Measurements from ENCODE around the gene ENPP4. TPM values are rescaled to one million over a fixed set of nuclear protein-coding genes. Genes with fewer than 3 reads are reported as not detected.
"Not testable (repeated sequence)": the region's sequence is repeated elsewhere in the genome, so short reads cannot be mapped to it uniquely, and the experiment has no call there.

Gene ENPP4
- total RNA-seq, 1 experiment from 2014 or later, result 8.6 TPM

DNA sequence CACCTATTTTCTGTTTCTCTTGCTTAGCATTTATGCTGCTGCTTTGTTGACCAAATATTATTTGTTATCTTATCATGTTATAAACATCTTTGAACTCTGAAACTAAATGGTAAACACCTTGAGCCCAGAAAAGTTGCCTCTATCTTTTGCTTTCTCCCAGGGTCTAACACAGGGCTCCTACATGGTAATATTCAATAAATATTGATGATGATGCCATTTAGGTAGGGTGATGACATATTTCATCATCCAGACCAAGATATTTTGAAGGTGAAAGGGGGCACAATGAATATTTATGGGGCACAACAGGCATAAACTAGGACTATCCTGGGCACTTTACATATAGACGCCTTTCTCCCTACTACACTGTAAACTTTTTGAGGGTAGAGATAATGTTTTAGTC, 11.6 kb upstream of the ENPP4 start:
- Histone ChIP-seq H3K27me3 (ENCODE audit: low read length) (no peaks in the 10 kb centered on the region), H3K9me2 (replicated peaks; ENCODE audit: insufficient read depth, low read length) (no peaks in the 10 kb centered on the region), H3K27ac (ENCODE audit: low read length) (no peak overlapping the region), H2AFZ (ENCODE audit: low read length) (no peak overlapping the region), H4K20me1 (ENCODE audit: insufficient read depth, low read depth, low read length) (no peaks in the 10 kb centered on the region; the same call in 1 of the 2 replicates), H3K4me3 (ENCODE audit: low read length) (no peak overlapping the region), H3K36me3 (ENCODE audit: insufficient read depth, low read length) (no peaks in the 10 kb centered on the region), H3K9me3 (ENCODE audit: low read length) (no peaks in the 10 kb centered on the region), H3K4me2 (ENCODE audit: low read depth, low read length, poor library complexity, severe bottlenecking) (no peak overlapping the region), H3K79me2 (ENCODE audit: low read length) (no peaks in the 10 kb centered on the region), H3K9ac (ENCODE audit: low read length) (no peak overlapping the region), H3K4me1 (ENCODE audit: low read length) (peaks cover 9% of the 10 kb centered on the region)
- no peak for DNase-seq

DNA sequence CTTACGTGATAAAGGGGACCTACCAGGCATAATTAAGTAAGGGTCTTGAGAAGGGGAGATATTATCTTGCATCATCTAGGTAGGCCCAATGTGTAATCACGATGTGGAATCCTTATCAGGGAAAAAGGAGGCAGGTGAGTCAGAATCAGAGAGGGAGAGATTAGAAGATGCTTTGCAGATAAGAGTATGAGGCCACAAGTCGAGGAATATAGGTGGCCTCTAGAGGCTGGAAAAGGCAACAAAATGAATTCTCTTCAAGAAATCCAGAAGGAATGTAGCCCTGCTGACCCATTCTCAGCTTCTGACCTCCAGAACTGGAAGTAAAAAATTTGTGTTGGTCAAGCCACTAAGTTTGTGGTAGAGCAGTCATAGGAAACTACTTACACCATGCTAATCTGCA, 11.0 kb upstream of the ENPP4 start:
- no peak overlapping the region for H3K4me3 ChIP-seq (ENCODE audit: low read length)
- H3K9ac ChIP-seq (ENCODE audit: low read length), result no peak overlapping the region
- H3K27ac ChIP-seq (ENCODE audit: low read length), result no peak overlapping the region
- no peaks in the 10 kb centered on the region for H3K9me2 ChIP-seq (replicated peaks; ENCODE audit: insufficient read depth, low read length)
- H4K20me1 ChIP-seq (ENCODE audit: insufficient read depth, low read depth, low read length), result no peaks in the 10 kb centered on the region; the same call in 1 of the 2 replicates
- H3K79me2 ChIP-seq (ENCODE audit: low read length), result no peaks in the 10 kb centered on the region
- H3K4me1 ChIP-seq (ENCODE audit: low read length), result peaks cover 9% of the 10 kb centered on the region
- no peaks in the 10 kb centered on the region for H3K9me3 ChIP-seq (ENCODE audit: low read length)
- no peak for DNase-seq
- H3K27me3 ChIP-seq (ENCODE audit: low read length), result no peaks in the 10 kb centered on the region
- H3K4me2 ChIP-seq (ENCODE audit: low read depth, low read length, poor library complexity, severe bottlenecking), result no peak overlapping the region
- H3K36me3 ChIP-seq (ENCODE audit: insufficient read depth, low read length), result no peaks in the 10 kb centered on the region
- H2AFZ ChIP-seq (ENCODE audit: low read length), result no peak overlapping the region

DNA sequence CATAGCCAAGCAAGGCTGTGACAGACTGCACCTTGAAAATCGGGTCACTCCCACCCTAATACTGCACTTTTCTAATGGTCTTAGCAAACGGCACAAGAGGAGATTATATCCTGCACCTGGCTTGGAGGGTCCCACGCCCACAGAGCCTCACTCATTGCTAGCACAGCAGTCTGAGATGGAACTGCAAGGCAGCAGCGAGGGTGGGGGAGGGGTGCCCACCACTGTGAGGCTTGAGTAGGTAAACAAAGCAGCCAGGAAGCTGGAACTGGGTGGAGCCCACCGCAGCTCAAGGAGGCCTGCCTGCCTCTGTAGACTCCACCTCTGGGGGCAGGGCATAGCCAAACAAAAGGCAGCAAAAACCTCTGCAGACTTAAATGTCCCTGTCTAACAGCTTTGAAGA, 10.1 kb upstream of the ENPP4 start:
- not testable (repeated sequence) for H3K79me2 ChIP-seq (ENCODE audit: low read length); H3K9me2 ChIP-seq (replicated peaks; ENCODE audit: insufficient read depth, low read length); H2AFZ ChIP-seq (ENCODE audit: low read length); H3K36me3 ChIP-seq (ENCODE audit: insufficient read depth, low read length); H4K20me1 ChIP-seq (ENCODE audit: insufficient read depth, low read depth, low read length); H3K9me3 ChIP-seq (ENCODE audit: low read length); H3K27me3 ChIP-seq (ENCODE audit: low read length); DNase-seq; H3K9ac ChIP-seq (ENCODE audit: low read length); H3K4me2 ChIP-seq (ENCODE audit: low read depth, low read length, poor library complexity, severe bottlenecking); H3K4me1 ChIP-seq (ENCODE audit: low read length); H3K27ac ChIP-seq (ENCODE audit: low read length); H3K4me3 ChIP-seq (ENCODE audit: low read length)

DNA sequence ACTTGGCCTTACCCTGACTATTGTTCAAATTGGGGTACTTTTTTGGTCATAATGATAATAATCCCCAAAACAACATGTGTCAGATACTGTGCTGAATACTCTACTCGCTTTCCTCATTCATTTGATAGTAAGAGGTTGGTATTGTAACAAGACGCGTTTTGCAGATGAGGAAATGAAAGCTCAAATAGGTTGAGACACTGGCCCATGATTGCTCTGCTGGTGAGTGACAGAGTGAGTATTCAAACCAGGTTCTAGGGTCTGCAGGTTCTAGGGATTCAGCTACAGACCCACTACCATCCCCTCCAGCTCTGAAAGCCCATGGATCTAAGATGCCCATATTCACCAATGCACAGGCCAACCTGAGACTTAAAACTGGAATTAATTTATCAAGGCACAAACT, 1.3 kb upstream of the ENPP4 start:
- H3K9ac ChIP-seq (ENCODE audit: low read length), result no peak overlapping the region; the same call in 1 of the 2 replicates
- no peaks in the 10 kb centered on the region for H3K79me2 ChIP-seq (ENCODE audit: low read length)
- peak; percentile 54 for DNase-seq
- H4K20me1 ChIP-seq (ENCODE audit: insufficient read depth, low read depth, low read length), result no peaks in the 10 kb centered on the region
- H3K9me2 ChIP-seq (replicated peaks; ENCODE audit: insufficient read depth, low read length), result no peaks in the 10 kb centered on the region
- H3K36me3 ChIP-seq (ENCODE audit: insufficient read depth, low read length), result no peaks in the 10 kb centered on the region
- no peak overlapping the region for H2AFZ ChIP-seq (ENCODE audit: low read length)
- peak overlapping the region; percentile 76; the same call in 1 of the 2 replicates for H3K4me3 ChIP-seq (ENCODE audit: low read length)
- H3K4me1 ChIP-seq (ENCODE audit: low read length), result peaks cover 21% of the 10 kb centered on the region
- no peaks in the 10 kb centered on the region for H3K9me3 ChIP-seq (ENCODE audit: low read length)
- peak overlapping the region; percentile 86 for H3K4me2 ChIP-seq (ENCODE audit: low read depth, low read length, poor library complexity, severe bottlenecking)
- no peak overlapping the region for H3K27ac ChIP-seq (ENCODE audit: low read length)
- H3K27me3 ChIP-seq (ENCODE audit: low read length), result no peaks in the 10 kb centered on the region; the same call in 1 of the 2 replicates

DNA sequence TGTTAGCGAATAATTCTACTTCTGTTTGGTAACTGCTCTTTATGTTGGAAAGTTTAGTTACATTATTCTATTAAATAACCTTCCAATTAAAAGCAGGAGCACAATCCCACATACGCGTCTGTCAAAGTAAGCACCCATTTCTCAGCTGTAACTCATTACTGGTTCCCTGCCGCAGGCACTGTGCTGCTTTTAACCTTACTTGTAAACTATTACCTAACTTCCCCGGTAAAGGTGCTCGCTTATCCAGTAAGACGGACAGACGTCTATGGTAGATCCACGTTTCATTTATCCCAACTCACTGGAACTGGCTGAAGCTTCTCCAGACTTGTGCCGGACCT, 529 bp upstream of the ENPP4 start:
- DNase-seq, result peak; percentile 52
- Histone ChIP-seq H4K20me1 (ENCODE audit: insufficient read depth, low read depth, low read length) (no peaks in the 10 kb centered on the region), H3K27ac (ENCODE audit: low read length) (no peak overlapping the region), H2AFZ (ENCODE audit: low read length) (peak overlapping the region; percentile 94), H3K27me3 (ENCODE audit: low read length) (no peaks in the 10 kb centered on the region; the same call in 1 of the 2 replicates), H3K4me1 (ENCODE audit: low read length) (peaks cover 21% of the 10 kb centered on the region), H3K79me2 (ENCODE audit: low read length) (no peaks in the 10 kb centered on the region), H3K9me2 (replicated peaks; ENCODE audit: insufficient read depth, low read length) (no peaks in the 10 kb centered on the region), H3K4me3 (ENCODE audit: low read length) (peak overlapping the region; percentile 76), H3K36me3 (ENCODE audit: insufficient read depth, low read length) (no peaks in the 10 kb centered on the region), H3K9ac (ENCODE audit: low read length) (peak overlapping the region; percentile 64), H3K4me2 (ENCODE audit: low read depth, low read length, poor library complexity, severe bottlenecking) (peak overlapping the region; percentile 86), H3K9me3 (ENCODE audit: low read length) (no peaks in the 10 kb centered on the region)

DNA sequence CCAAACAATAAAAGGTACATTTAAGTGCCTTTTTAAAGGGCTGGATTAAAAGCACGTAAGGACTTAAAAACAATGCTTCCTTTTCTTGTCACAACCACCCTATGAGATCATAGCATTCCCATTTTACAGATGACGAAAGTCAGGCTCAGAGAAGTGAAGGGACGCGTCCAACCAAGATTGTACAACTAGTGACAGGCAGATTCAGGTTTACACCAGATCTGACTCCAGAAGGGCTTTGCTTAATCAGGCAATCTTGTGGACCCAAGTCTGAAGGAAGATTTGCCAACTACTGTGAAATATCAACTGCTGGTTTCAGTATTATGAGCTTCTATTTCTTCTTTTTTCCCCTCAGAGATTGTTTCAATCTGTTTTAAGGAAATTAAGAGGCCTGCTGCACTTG, 877 bp downstream of the ENPP4 start:
- Histone ChIP-seq H3K36me3 (ENCODE audit: insufficient read depth, low read length) (no peaks in the 10 kb centered on the region), H3K27ac (ENCODE audit: low read length) (no peak overlapping the region), H3K9me3 (ENCODE audit: low read length) (no peaks in the 10 kb centered on the region), H3K4me2 (ENCODE audit: low read depth, low read length, poor library complexity, severe bottlenecking) (peak overlapping the region; percentile 86), H2AFZ (ENCODE audit: low read length) (no peak overlapping the region), H3K79me2 (ENCODE audit: low read length) (no peaks in the 10 kb centered on the region), H3K9me2 (replicated peaks; ENCODE audit: insufficient read depth, low read length) (no peaks in the 10 kb centered on the region), H4K20me1 (ENCODE audit: insufficient read depth, low read depth, low read length) (no peaks in the 10 kb centered on the region), H3K27me3 (ENCODE audit: low read length) (no peaks in the 10 kb centered on the region; the same call in 1 of the 2 replicates), H3K4me1 (ENCODE audit: low read length) (peaks cover 21% of the 10 kb centered on the region), H3K9ac (ENCODE audit: low read length) (peak overlapping the region; percentile 76; the same call in 1 of the 2 replicates), H3K4me3 (ENCODE audit: low read length) (peak overlapping the region; percentile 76)
- no peak for DNase-seq

DNA sequence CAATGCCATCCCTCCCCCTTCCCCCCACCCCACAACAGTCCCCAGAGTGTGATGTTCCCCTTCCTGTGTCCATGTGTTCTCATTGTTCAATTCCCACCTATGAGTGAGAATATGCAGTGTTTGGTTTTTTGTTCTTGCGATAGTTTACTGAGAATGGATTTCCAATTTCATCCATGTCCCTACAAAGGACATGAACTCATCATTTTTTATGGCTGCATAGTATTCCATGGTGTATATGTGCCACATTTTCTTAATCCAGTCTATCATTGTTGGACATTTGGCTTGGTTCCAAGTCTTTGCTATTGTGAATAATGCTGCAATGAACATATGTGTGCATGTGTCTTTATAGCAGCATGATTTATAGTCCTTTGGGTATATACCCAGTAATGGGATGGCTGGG, 1.5 kb downstream of the ENPP4 start:
- H3K4me1 ChIP-seq (ENCODE audit: low read length), result peaks cover 21% of the 10 kb centered on the region
- not testable (repeated sequence) for H3K9ac ChIP-seq (ENCODE audit: low read length); H3K27ac ChIP-seq (ENCODE audit: low read length); H3K27me3 ChIP-seq (ENCODE audit: low read length); DNase-seq; H3K9me2 ChIP-seq (replicated peaks; ENCODE audit: insufficient read depth, low read length); H3K4me3 ChIP-seq (ENCODE audit: low read length); H4K20me1 ChIP-seq (ENCODE audit: insufficient read depth, low read depth, low read length); H3K79me2 ChIP-seq (ENCODE audit: low read length); H2AFZ ChIP-seq (ENCODE audit: low read length); H3K9me3 ChIP-seq (ENCODE audit: low read length); H3K36me3 ChIP-seq (ENCODE audit: insufficient read depth, low read length); H3K4me2 ChIP-seq (ENCODE audit: low read depth, low read length, poor library complexity, severe bottlenecking)

DNA sequence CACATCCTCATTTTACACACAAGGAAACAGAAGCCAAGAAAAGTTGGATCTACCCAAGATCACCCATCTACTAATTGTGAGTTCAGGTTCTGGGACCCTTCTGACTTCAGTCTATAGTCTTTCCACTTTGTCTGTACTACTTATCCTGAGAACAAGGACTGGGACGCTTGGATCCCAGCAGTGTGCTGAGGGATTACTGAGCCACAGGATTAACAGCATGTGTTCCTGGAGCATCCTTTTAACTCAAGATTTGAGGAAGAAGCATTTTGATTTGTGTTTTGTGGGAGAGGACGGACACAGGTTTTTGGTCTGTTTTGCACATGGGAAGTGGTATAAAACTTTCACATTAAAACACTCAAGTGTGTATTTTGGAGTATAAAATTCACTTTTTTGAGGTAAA, 4.4 kb downstream of the ENPP4 start:
- Histone ChIP-seq H4K20me1 (ENCODE audit: insufficient read depth, low read depth, low read length) (peaks cover 14% of the 10 kb centered on the region; the same call in 1 of the 2 replicates), H3K79me2 (ENCODE audit: low read length) (no peaks in the 10 kb centered on the region), H3K4me1 (ENCODE audit: low read length) (peaks cover 10% of the 10 kb centered on the region), H3K4me2 (ENCODE audit: low read depth, low read length, poor library complexity, severe bottlenecking) (no peak overlapping the region), H3K9ac (ENCODE audit: low read length) (no peak overlapping the region), H2AFZ (ENCODE audit: low read length) (no peak overlapping the region), H3K36me3 (ENCODE audit: insufficient read depth, low read length) (no peaks in the 10 kb centered on the region), H3K27ac (ENCODE audit: low read length) (no peak overlapping the region), H3K9me2 (replicated peaks; ENCODE audit: insufficient read depth, low read length) (no peaks in the 10 kb centered on the region), H3K27me3 (ENCODE audit: low read length) (no peaks in the 10 kb centered on the region; the same call in 1 of the 2 replicates), H3K4me3 (ENCODE audit: low read length) (no peak overlapping the region), H3K9me3 (ENCODE audit: low read length) (no peaks in the 10 kb centered on the region)
- DNase-seq, result no peak

DNA sequence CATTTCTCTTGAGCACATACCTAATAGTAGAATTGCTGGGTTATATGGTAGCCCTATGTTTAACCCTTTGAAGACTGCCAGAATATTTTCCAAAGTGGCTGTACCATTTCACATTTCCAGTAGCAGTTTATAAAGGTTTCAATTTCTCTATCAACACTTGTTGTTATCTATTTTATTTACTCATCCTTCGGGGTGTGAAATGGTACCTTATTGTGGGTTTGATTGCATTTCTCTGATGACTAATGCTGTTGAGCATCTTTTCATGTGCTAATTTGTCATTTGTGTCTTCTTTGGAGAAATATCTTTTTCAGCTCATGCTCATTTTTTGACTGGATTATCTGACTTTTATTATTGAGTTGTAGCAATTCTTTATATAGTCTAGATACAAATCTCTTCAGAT, 5.4 kb downstream of the ENPP4 start:
- Histone ChIP-seq H3K9me2 (replicated peaks; ENCODE audit: insufficient read depth, low read length) (no peaks in the 10 kb centered on the region), H3K36me3 (ENCODE audit: insufficient read depth, low read length) (no peaks in the 10 kb centered on the region), H3K9me3 (ENCODE audit: low read length) (no peaks in the 10 kb centered on the region), H3K4me1 (ENCODE audit: low read length) (peaks cover 7% of the 10 kb centered on the region), H2AFZ (ENCODE audit: low read length) (no peak overlapping the region), H4K20me1 (ENCODE audit: insufficient read depth, low read depth, low read length) (peaks cover 14% of the 10 kb centered on the region; the same call in 1 of the 2 replicates), H3K9ac (ENCODE audit: low read length) (no peak overlapping the region), H3K4me2 (ENCODE audit: low read depth, low read length, poor library complexity, severe bottlenecking) (no peak overlapping the region), H3K79me2 (ENCODE audit: low read length) (no peaks in the 10 kb centered on the region), H3K27me3 (ENCODE audit: low read length) (no peaks in the 10 kb centered on the region; the same call in 1 of the 2 replicates), H3K4me3 (ENCODE audit: low read length) (no peak overlapping the region), H3K27ac (ENCODE audit: low read length) (no peak overlapping the region)
- DNase-seq, result no peak
